GM12874 (cell line): Measurements from ENCODE around the gene NANOS2.

Experiments used
- TF ChIP-seq, protein P1 (sequence below): IDR thresholded peaks from 2 replicates; pipeline ENCODE4 v1.5.1; 2011; ENCODE audit warnings: low read depth, mild to moderate bottlenecking, control low read depth, low read length, moderate library complexity; ENCODE audit not compliant: insufficient read depth

NANOS2 gene

GRCh38 chr19:45939792-45940514 is 25.4 kb upstream of the NANOS2 start:
- TF ChIP-seq, protein P1, sequence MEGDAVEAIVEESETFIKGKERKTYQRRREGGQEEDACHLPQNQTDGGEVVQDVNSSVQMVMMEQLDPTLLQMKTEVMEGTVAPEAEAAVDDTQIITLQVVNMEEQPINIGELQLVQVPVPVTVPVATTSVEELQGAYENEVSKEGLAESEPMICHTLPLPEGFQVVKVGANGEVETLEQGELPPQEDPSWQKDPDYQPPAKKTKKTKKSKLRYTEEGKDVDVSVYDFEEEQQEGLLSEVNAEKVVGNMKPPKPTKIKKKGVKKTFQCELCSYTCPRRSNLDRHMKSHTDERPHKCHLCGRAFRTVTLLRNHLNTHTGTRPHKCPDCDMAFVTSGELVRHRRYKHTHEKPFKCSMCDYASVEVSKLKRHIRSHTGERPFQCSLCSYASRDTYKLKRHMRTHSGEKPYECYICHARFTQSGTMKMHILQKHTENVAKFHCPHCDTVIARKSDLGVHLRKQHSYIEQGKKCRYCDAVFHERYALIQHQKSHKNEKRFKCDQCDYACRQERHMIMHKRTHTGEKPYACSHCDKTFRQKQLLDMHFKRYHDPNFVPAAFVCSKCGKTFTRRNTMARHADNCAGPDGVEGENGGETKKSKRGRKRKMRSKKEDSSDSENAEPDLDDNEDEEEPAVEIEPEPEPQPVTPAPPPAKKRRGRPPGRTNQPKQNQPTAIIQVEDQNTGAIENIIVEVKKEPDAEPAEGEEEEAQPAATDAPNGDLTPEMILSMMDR: no peak

GRCh38 chr19:45938733-45939319 is 24.2 kb upstream of the NANOS2 start:
- TF ChIP-seq, protein P1: no peak

GRCh38 chr19:45935267-45935666 is 20.7 kb upstream of the NANOS2 start:
- TF ChIP-seq, protein P1: no peak

DNA sequence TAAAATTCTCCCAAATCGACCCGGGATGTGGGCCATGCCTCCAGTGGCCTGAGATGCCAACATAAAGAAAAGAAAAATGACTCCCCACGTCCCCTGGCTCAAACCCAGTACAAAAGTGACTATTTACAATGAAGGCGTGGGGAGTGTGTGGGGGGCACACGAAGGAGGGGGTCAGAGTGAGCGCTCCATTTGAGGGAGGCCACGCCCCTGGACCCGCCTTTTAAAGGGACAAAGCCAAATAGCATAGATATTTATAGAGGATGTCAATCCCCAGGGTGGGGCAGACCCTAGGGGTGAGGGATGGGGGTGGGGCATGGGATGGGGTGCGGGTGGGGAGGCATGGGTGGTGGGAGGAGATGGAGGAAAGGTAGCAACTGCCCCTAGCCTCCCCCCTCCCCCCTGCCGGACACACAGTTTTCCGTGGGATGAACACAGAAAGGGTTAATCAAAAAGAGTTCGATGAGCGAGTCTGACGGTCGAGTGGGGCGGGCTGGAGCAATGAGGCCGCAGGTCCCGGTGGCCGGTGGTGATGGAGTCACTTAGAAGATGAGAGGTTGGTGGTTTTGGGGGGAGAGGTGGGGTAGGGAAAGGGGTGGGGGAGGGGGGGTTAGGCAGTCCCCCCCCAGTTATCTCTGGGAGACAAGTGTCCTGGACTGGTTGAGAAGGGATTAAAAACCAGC is 20.1 kb upstream of the NANOS2 start:
- TF ChIP-seq, protein P1: no peak

DNA sequence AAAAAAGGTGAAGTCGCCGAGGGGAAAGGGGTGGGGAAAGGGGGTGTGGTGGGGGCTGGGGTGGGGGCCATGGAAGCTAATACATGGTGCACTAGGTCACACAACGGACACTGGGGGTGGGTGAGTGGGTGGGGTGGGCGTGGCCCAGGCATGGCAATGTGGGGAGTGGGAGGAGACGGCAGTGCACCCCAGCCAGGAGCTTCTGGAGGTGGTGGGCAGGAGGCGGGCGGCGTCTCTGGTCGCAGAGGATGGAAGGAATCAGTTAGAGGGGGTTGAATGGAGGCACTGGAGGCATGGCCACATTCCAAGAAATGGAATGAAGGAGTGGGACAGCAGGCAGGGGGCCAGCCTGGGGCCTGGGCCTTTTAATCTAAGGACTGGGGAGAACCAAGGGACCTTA is 19.2 kb upstream of the NANOS2 start:
- TF ChIP-seq, protein P1: no peak

- TF ChIP-seq, protein P1: no peak
Measured at GRCh38 chr19:45931055-45931454, 16.5 kb upstream of the NANOS2 start.

DNA sequence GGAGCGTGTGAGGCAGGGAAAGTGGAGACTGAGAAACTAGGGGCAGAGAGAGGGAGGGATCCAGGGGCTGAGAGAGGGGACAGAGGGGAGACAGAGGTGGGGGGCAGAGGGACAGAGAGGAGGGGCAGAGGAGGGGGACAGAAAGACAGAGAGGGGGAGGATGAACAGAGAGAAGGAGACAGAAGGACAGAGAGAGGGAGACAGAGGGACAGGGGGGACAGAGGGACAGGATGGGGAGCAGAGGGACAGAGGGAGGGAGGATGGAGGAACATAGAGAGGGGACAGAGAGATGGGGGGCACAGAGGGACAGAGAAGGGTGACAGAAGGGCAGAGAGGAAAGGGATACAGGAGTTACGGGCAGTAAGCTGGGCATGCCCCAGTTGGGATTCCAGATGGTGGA is 14.7 kb upstream of the NANOS2 start:
- TF ChIP-seq, protein P1: no peak
